H1 (cell line): ENCODE data around the gene BPIFB3.

Source experiments
- CHD2 ChIP-seq: IDR thresholded peaks from 2 replicates; pipeline ENCODE4 v1.6.1; 2012; ENCODE audit warnings: low read length, improper control_type of control experiment
- CREB1 ChIP-seq: IDR thresholded peaks from 2 replicates; pipeline ENCODE4 v1.6.1; 2012; ENCODE audit warnings: inconsistent platforms
- POLR2A ChIP-seq, 2 experiments: IDR thresholded peaks; 1 replicate in 1 of 2; 2 replicates in 1 of 2; pipeline ENCODE4 v1.6.1; 2011; ENCODE audit warnings: low read depth in 2 of 2, low read length in 2 of 2, mild to moderate bottlenecking in 2 of 2; ENCODE audit errors: control extremely low read depth in 1 of 2

DNA sequence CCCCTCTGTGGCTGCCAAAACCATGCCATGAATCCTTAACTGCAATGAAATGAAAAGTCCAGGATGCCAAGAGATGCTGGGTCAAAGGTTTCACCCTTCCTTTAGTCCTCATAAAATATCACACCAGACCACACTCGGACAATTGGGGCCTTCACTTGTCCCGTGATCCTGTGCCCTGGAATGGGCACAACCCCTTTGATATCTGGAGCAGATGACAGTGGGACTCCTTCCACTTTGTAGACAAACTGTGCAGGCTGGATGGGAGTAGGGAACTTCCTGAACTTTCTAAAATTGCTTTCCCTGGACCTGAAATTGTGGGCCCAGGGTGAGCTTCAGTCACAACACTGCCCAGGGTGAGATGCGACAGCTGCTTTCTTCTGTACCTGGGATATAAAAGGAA lies 31.8 kb upstream of the BPIFB3 start:
- TF ChIP-seq POLR2A (IDR thresholded peaks at IDR 0.05; ENCODE audit: control extremely low read depth in 1 of 2, low read depth in 2 of 2, low read length in 2 of 2): no peak
- TF ChIP-seq CHD2: no peak
- no peak for TF ChIP-seq CREB1
